SHP77 (cell line): ENCODE results near the gene SLC38A11.
"Not testable (repeated sequence)": the region's sequence is repeated elsewhere in the genome, so short reads cannot be mapped to it uniquely, and the experiment has no call there.

ENCODE experiments used
- DNase-seq, 2 experiments: peaks; one replicate each; lab custom pipeline; 2025; lab: John Stamatoyannopoulos, UW

SLC38A11 gene

DNA sequence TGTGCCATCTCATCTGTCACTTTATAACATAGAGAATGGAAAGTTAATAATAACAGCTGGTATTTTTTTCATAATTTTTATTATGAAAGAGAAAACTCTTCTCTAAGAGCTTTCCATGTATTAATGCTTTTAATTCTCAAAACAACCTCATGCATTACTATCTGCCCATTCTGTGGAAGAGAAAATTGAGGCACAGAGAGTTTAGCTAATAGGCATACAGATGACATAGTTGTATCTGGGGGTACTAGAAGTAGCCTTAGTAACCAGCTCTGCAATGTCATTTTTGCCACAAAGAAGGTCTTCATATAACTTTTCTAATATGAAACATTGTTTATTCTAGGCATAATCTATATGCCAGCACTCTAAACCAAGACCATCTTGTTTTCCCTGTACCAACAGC lies 77.4 kb downstream of the SLC38A11 start:
- DNase-seq = no peak

DNA sequence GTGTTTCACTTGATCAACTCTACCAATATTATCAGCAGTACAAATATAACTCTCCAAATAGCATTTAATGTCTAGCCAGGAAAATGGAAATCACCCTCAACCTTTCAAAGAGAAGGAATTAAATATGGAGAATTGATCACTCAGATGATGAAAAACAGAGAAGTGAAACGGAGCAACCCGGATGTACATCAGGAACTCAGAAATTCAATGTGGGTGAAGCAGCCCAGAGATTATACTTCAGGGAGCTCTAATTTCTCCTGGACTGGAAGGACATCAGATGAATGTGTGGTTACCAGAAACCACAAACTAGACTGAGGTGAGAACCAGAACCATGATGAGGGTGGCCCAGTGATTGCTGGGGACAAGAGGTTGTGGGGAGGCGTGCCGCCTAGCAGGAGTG lies 78.2 kb downstream of the SLC38A11 start:
- no peak for DNase-seq

DNA sequence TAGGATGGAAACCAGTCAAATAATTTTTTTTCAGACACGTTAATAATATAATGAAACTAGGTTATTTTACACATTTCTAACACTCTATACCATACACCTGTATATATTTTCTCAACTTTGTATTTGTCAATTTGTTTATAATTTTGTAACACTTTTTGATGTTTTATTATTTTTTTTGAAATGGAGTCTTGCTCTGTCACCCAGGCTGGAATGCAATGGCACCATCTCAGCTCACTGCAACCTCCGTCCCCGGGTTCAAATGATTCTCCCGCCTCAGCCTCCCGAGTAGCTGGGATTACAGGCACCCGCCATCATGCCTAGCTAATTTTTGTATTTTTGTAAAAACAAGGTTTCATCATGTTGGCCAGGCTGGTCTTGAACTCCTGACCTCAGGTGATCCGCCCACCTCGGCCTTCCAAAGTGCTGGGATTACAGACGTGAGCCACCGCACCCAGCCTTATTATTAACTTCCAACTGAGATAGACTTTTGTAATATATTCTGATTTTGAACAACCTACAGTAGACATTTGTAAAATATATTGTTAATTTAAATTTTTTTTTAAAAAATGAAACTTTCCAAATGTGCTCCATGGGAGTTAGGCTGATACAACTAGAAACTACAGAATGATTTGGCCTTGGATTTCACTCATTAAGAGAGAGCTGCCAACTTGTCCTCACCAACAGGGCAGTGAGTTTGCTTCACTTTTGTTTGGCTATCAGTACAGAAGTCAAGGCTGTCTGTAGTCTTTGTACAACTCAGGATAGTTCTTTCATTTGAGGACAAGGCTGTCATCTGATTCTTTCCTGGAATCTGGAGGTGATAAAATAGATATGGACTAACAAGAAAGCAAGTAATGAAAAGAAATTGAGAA lies 79.8 kb downstream of the SLC38A11 start:
- DNase-seq = no peak

DNA sequence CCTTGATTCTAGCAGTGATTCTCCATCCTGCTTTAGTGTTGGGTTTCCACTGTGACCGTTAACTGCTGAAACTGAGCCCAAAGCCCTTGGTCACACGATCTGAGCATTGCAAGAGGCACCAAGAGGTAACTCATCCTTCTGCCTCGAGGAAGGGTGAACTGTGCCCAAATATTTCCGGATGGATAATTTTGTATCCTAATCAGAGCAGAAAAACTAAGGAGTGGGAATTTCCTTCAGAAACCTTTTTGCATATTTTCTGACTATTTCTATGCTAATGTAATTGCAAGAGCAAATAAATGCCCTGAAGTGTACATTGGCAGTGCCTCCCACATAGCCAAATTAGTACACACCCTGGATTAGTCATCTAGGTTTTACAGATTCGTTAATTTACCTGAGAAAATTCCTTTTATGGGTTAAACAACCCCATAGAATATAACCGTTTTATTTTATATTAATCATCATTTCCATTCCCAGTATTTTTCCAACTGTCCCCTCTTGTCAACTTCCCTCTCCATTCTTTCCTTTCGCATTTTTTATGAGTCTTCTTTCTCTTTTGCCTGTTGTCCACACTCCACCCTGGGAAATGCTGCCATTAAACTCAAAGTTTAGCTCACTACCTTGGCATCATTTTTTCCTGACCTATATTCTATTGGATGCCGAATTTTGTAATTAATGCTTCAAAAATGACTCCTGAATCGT lies 82.0 kb downstream of the SLC38A11 start:
- no peak for DNase-seq

DNA sequence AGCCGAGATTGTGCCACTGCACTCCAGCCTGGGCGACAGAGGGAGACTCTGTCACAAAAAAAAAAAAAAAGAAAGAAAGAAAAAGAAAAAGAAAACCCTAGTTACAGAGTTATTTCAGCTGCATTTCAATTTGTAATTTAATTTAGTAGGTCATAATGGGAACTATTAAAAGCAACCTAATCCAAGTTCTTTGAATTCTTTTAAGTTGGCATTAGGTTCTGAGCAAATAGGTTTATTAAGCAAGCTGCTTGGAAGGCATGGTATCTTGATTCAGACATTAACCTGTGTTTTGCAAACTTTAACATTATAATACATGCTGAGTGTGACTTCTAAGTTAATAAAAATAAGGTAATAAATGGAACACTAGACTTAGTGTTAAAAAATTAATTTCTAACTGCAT lies 83.9 kb downstream of the SLC38A11 start:
- DNase-seq = no peak

DNA sequence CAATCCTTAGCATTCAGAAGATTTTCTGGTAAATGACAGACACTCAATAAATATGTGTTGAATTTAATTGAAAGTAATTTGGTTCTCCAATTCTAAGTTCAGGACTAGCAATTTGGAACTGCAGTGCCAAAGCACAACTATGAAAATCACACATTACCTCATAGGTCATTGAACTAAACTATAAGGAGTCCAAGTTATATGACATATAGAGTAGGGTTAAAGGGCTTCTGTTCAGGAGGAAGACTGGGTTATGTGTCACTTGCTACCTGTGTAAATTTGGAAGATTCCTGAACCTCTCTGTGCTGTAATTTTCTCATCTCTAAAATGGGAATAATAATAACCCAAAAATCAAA lies 85.9 kb downstream of the SLC38A11 start:
- no peak for DNase-seq

DNA sequence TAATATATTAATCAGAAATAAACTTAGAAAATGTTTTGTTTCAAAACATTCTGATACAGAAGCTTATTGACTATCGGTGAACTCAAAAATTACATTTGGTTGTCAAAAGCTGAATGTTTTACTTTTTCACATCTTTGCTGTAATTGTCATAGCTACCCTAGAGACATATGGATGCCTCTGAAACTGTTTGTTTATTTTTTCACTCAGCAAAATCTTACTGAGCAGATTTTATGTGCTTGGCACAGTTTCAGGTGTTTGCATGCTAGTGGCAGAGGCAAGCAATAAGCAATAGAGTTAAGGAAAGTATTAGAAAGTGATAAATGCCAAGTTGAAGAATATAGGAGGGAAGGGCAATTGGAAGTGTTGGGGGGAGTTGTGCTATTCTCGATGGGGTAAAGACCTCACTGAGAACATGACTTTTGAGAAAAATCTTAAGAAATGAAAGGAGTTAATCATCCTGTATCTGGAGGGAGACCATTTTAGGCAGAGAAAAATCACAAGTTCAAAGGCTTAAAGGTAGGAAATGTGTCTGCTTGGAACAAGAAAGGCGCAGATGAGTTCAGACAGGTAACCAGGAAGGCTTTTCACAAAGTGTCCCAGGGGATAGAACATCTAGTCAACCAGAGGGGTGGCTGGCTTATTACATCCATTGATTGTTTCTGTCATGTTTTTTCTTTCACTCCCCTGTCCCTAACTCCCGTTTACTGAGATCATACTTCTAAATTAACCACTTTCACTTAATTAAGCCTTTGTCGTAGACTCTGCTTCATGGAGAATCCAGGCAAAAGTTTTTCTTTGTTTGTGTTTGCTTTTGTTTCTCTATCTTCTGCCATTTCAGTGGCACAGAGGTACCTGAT lies 86.5 kb downstream of the SLC38A11 start:
- DNase-seq = no peak

DNA sequence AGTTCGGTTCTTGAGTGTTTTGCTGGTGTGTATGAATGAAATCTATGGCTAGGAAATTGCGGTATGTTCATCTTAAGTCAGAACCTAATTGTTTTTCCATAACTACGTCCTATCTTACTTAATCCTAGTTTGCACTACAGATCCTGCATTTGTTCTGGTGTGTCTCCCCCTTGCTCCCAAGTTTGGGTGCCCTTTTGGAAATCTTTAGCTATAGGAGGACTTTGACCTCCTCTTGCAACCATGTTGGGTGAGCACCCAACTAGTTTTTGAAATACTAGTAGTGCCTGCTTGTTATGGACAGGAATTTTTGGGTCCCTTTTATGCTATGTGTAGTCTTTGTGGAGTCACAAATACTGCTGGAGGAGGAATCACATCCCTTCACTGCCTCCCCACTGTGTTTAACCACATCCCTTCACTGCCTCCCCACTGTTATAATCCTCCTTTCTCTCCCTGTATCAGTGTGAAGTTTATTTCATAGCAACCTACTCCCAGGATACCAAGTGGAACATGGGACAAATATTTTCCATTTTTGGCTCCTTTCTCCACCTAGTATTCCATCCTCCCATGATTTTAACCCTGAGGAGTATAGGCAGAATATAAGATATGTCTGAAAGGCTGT lies 87.4 kb downstream of the SLC38A11 start:
- no peak for DNase-seq

DNA sequence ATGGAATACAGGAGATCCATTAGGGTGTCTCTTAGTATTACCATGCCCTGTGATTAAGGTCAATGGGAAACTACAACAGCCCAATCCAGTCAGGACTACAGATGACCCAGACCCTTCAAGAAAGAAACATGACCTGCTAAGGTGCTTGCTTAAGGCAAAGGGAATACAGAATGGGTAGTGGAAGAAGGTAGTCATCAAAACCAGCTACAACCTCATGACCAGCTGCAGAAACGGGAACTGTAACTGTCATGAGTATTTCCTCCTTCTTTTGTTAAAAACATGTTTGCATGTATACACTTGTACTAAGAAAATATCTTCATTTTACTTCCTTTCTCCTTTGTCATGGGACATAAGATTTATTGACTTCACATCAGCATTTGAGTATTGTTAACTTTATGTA lies 88.9 kb downstream of the SLC38A11 start:
- DNase-seq = not testable (repeated sequence)

DNA sequence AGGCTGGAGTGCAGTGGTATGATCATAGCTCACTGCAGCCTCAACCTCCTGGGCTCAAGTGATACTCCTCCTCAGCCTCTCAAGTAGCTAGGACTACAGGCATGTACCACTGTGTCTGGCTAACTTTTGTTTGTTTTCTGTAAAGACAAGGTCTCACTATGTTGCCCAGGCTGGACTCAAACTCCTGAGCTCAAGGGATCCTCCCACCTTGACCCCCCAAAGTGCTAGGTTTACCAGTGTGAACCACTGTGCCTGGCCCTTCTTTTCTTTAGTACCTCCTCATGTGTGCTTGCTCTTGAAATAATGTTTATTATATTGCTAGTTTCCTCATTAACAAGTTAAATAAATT lies 94.7 kb downstream of the SLC38A11 start:
- no peak for DNase-seq

DNA sequence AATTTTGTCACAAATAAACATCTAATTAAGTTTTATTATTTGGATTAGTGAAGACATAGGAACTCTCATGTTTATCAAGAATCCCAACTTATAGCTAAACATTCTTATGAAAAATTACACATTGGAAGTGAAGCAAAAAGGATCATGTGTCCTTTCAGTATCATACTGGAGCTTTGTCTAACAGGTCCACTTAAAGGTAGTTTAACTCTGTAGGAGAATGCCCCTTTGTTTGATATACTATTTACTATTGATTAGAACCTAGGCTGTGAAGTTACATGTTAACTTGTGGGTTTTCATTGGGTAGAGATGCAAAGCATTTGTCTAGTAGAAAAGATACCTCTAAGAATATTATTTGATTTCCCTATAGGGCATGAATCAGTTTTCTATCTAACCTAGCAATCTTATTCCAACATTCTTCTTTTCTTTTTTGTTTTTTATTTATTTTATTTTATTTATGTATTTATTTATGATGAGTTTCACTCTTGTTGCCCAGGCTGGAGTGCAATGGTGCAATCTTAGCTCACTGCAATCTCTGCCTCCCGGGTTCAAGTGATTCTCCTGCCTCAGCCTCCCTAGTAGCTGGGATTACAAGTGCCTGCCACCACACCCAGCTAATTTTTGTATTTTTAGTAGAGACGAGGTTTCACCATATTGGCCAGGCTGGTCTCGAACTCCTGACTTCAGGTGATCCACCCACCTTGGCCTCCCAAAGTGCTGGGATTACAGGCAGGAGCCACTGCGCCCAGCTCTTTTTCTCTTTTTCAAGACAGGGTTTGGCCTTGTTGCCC lies 95.2 kb downstream of the SLC38A11 start:
- not testable (repeated sequence) for DNase-seq

DNA sequence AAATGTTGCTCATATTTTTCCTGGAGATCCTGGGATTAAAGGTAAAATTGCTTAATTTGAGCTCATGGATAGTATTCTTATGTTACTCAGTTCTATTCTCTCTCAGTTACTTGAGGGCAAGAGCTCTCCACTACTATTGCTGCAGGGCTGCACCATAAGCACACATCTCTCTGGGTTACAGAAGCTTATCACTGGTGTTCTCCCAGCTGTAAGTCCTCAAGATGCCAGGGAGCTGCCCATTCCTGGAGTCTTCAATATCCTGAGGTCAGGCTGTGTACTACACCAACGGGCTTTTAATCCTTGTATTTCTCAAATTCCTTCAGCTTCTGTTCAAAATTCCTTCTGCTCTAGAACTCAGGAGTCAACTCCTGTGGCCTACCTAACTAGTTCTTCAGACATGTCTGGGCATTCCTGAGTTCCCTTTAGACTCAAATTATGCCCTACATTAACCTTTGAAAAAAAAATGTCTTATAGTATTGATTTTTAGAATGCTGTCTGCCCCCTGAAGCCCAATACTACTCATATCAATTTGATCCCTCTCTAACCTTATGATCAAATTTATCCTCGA lies 96.0 kb downstream of the SLC38A11 start:
- DNase-seq = no peak

DNA sequence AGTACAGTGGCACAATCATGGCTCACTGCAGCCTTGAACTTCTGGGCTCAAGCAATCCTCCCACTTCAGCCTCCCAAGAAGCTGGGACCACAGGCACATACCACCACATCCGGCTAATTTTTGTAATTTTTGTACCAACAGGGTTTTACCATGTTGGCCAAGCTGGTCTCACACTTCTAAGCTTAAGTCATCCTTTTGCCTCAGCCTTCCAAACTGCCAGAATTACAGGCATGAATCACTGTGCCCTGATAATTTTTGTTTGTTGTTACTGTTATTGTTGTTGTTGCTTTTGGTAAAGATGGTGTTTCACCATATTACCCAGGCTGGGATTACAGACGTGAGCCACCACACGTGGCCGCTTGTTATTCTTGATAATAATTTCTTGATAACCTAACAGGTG lies 103.2 kb downstream of the SLC38A11 start:
- DNase-seq = no peak

DNA sequence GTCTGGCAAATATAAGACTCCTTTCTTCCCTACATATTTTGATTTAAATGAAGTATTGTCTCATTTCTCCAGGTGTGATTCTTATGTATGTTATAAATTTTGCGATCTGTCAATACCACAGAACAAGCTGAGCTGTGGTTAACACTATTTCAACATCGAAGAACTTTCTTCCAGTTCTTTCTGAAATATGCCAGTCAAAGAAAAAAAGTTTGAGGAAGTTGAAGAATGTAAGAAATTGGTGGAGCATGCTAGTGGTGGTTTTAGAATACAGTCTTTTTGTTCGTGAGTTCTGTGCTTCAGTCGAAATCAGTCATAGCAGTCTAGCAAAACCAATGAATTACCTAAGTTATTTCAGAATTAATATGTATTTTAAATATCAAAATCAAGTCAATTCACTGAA lies 105.1 kb downstream of the SLC38A11 start:
- DNase-seq = no peak

DNA sequence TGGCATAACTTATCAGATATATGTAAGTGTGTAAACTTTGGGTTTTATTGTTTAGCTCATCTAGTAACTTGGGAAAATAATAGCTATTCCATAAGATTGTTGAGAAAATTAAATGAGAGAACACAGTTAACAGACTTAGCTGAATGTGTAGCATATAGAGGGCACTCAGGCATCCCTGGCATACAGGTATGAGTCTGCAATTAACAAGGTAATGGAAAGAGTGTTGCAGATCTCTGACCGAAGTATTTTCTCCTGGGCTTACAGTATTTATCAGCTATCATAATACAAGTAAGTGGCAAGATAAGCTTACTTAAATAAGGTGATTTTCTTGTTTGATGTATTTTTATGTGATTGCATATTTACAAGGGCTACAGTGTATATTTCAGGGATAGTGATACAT lies 105.8 kb downstream of the SLC38A11 start:
- no peak for DNase-seq

DNA sequence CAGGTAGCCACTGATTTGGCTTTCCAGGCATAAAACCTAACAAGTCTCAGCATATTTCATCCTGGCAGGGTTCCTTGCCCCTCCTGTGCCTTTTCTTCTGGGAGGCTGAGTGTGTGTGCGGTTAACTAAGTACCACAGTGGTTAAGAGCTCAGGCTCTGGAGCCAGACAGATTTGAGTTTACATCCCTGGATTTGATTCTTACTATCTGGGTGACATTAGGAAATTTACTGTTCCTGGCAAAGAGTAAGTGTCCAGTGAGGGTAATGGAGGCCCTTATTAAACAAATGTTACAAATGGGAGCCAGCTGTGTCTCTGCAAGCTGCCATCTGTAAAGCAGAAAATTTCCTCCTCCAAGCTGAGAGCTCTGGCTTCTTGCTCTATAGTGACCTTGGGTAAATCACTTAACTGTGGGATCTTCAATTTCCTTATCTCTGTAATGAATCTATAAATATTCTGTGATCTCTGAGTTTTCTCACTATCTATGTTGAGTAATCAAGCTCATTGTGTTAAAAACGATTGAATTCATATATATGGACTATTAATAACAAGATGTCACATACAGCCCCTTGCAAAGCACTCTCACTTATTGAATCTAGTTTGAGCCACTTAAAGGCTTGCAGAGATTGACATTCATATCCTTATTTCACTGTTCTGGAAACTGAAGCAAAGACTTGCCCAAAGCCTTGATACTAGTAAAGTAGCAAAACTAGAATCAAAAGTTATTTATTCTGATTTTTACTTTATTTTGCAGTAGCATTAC lies 107.2 kb downstream of the SLC38A11 start:
- DNase-seq = no peak

DNA sequence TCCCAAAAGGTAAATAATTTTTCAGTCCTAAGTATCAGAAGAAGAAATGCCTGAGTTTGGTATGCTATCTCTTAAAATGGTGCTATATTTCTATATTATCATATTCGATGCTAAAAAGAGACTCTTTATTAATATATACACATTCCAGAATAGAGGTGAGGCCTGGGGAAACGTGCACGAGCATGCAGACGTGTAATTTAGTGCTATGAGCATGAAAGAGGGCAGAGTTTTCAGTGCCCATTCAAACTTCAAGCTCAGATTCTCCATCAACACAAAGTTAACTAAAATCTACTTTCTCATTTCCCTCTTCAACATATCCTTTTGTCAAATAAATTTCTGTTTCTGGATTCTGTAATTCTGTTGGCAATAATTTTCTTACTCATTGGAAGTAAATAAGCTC lies 108.0 kb downstream of the SLC38A11 start:
- DNase-seq = no peak

DNA sequence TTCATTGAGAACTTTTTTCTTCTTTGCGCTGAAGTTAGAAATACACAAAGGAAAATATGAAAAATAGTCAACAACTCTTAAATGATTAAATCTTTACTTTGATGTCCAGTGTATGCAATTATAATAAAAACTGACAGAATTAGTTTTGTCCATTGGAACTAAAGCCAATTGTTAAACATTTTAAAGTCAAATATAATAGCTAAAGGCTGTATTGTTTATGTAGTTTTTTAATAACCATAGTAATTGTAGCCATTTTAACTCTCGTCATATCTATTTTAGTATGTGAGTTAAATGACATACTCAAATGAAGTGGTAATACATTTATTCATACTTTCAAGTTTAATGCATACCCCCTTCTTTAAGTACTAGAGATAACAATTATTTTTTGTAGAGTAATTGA lies 109.0 kb downstream of the SLC38A11 start:
- no peak for DNase-seq
